GM12875 (cell line): Measurements from ENCODE around the gene NPAS4.

Source experiments
- H3K4me3 ChIP-seq: one replicate; pipeline ENCODE4 v1.5.1; 2011; ENCODE audit warnings: low read depth, low read length, control low read depth
- TF ChIP-seq, protein P1 (sequence below): IDR thresholded peaks from 2 replicates; pipeline ENCODE4 v1.5.1; 2011; ENCODE audit warnings: low read depth, mild to moderate bottlenecking, control low read depth, inconsistent platforms, low read length, moderate library complexity, borderline replicate concordance; ENCODE audit not compliant: insufficient read depth

The NPAS4 gene

DNA sequence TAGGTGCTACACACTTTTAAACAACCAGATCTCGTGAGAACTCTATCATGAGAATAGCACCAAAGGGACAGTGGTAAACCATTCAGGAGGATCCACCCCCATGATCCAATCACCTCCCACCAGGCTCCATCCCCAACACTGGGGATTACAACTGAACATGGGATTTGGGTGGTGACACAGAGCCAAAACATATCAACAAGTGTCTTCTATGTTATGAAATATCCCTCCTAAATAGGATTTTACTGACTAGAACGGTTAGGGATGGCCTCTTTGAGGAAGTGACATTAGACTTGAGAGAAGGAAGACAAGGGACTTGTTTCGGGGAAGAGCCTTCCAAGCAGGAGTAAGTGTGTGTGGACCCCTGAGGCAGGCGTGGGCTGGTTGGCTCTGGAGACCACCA lies 29.7 kb downstream of the NPAS4 start:
- TF ChIP-seq, protein P1, sequence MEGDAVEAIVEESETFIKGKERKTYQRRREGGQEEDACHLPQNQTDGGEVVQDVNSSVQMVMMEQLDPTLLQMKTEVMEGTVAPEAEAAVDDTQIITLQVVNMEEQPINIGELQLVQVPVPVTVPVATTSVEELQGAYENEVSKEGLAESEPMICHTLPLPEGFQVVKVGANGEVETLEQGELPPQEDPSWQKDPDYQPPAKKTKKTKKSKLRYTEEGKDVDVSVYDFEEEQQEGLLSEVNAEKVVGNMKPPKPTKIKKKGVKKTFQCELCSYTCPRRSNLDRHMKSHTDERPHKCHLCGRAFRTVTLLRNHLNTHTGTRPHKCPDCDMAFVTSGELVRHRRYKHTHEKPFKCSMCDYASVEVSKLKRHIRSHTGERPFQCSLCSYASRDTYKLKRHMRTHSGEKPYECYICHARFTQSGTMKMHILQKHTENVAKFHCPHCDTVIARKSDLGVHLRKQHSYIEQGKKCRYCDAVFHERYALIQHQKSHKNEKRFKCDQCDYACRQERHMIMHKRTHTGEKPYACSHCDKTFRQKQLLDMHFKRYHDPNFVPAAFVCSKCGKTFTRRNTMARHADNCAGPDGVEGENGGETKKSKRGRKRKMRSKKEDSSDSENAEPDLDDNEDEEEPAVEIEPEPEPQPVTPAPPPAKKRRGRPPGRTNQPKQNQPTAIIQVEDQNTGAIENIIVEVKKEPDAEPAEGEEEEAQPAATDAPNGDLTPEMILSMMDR, result no peak
- H3K4me3 ChIP-seq, result no peak overlapping the region

DNA sequence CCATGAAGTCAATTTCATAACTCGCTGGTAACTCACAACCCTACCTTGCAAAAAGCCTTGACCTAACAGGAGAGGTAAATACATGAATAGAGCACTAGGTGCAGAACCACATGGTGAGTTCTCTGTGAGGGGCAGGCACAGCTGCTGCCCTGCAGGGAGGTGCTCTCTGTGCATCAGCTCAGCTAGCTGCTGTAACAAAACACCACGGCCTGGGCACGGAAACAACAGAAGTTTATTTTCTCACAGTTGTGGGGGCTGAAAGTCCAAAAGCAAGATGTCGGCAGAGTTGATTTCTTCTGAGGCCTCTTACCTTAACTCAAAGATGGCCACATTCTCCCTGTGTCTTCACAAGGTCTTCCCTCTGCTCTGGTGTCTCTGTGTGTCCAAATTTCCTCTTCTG lies 30.8 kb downstream of the NPAS4 start:
- TF ChIP-seq, protein P1, result no peak
- H3K4me3 ChIP-seq, result no peak overlapping the region

DNA sequence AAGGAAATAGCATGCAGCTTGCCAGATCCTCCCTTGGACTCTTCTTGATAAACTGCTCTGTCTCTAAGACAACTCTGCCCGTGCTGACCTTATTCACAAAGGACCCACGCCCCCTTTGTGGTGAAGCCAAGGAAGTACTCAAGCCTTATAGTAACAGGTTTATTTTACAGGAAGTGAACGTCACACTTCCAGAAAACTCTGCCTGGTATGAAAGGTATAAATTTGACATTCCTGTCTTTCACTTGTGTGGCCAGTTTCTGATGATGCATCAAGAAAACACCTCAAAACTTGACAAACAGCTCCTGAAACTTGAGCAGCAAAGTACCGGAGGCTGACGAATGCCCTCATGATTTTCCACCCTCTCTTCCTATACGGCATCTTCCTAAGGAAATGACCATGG lies 33.4 kb downstream of the NPAS4 start:
- no peak overlapping the region for H3K4me3 ChIP-seq
- TF ChIP-seq, protein P1, result no peak

DNA sequence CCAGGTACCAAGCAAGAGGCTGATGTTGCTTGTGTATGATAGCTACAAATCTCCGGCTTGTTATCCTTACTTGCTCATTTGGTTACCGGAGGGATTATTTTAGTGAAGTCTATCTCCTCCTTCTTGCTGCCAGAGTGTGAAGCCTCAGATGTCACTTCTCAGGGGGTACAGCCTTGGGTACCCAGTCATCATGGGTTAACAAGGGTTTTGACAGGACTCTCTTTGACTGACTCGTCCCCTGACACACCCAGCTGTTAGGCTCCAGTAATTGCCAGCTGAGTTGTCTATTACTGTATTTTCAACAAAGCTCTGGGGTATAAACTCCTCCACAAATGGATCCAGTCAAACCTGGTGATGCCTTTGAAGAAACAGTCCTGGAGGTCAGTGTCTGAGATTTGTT lies 34.0 kb downstream of the NPAS4 start:
- TF ChIP-seq, protein P1, result no peak
- H3K4me3 ChIP-seq, result no peak overlapping the region

DNA sequence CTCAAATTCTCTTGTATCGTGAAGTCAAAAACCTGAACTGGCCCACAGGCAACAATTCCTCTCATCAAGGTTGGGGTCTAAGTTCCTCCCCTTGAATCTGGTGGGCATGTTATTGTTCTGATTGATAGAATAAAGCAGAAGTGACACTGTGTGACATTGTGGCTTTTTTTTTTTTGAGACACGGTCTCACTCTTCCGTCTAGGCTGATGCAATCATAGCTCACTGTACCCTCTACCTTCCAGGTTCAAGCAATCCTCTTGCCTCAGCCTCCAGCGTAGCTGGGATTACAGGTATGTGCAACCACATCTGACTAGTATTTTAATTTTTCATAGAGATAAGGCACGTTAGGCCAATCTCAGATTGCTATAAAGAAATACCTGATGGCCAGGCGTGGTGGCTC lies 37.0 kb downstream of the NPAS4 start:
- TF ChIP-seq, protein P1, result no peak
- H3K4me3 ChIP-seq, result no peak overlapping the region

DNA sequence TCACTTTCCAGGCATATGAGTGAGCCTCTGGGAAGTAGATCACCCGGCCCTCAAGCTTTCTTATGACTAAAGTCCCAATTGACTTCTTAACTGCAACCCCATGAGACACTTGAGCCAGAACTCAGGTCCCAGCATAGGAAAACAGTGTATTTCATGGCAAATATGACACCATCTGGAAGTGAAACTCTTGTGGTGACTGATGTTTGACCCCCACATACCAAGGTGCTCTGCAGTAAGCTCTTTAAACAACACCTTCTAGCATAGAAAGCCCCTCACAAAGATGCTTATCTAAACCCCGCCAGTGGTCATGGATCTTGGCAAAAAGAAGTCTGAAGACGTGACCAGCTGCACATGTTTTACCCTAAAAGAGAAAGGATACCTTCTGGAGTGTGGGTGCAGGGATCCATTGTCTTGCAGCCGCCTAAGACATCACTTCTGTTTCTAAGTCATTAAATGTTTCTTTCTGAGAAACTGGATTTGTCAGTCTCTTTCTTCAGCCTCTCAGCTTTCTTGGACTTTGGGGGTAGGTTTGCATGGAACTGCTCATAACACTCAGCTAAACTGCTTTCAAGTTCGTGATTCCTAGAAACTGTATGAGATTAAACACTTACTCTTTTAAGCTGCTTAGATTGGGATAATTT lies 38.4 kb downstream of the NPAS4 start:
- TF ChIP-seq, protein P1, result no peak
- H3K4me3 ChIP-seq, result no peak overlapping the region

DNA sequence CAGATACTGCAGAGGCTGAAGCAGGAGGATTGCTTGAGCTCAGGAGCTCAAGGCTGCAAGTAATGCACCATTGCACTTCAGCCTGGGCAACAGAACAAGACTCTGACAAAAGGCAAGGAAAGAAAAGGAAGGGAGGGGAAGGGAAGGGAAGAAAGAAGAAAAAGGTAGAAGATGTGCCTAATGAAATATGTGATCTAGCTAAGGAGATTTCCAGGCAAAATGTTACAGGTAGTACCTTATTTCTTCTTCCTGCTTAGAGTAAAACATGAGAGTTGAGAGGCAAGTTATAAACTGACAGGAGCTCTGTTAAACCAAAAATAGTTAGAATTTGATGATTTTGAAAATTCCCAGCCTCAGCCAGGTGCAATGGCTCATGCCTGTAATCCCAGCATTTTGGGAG lies 41.2 kb downstream of the NPAS4 start:
- TF ChIP-seq, protein P1, result no peak

More for the DNA sequence above, 41.2 kb downstream of the NPAS4 start:
- no peak overlapping the region for H3K4me3 ChIP-seq
